Chondrocyte (in vitro differentiated cells): ENCODE results near the gene FAM9B. TPM values are rescaled to one million over a fixed set of nuclear protein-coding genes. Genes with fewer than 3 reads are reported as not detected.

Source experiments
- DNase-seq: peaks from one replicate; pipeline ENCODE4 v3.0.0; 2021; ENCODE audit warnings: mixed read lengths, low spot score
- H3K27ac Mint-ChIP-seq: one replicate; pipeline ENCODE4 v1.8.0; 2021; ENCODE audit warnings: mild to moderate bottlenecking, moderate library complexity, mixed read lengths; ENCODE audit not compliant: unreplicated experiment
- H3K27me3 Mint-ChIP-seq: 2 replicates; pipeline ENCODE4 v1.8.0; 2021; ENCODE audit warnings: low read depth, mixed read lengths
- H3K36me3 Mint-ChIP-seq: 2 replicates; pipeline ENCODE4 v1.8.0; 2021; ENCODE audit warnings: low read depth, mixed read lengths
- H3K4me1 Mint-ChIP-seq: 2 replicates; pipeline ENCODE4 v1.8.0; 2021; ENCODE audit warnings: low read depth, mild to moderate bottlenecking, mixed read lengths
- H3K4me3 Mint-ChIP-seq: one replicate; pipeline ENCODE4 v1.8.0; 2021; ENCODE audit warnings: mild to moderate bottlenecking, moderate library complexity, mixed read lengths; ENCODE audit not compliant: unreplicated experiment
- H3K9me3 Mint-ChIP-seq: 2 replicates; pipeline ENCODE4 v1.8.0; 2021; ENCODE audit warnings: low read depth, mixed read lengths
- CTCF ChIP-seq: fragments of 200-600 bp; sonication (generic); IDR thresholded peaks from 2 replicates; pipeline ENCODE4 v1.5.0; 2021; ENCODE audit warnings: antibody characterized with exemption, mild to moderate bottlenecking, moderate library complexity
- total RNA-seq: library from RNA; stranded (reverse); gene quantifications from 3 replicates; pipeline ENCODE4 v1.2.1, GENCODE V29; 2021

FAM9B gene
- total RNA-seq, 1 donor from 2014 or later = not detected

DNA sequence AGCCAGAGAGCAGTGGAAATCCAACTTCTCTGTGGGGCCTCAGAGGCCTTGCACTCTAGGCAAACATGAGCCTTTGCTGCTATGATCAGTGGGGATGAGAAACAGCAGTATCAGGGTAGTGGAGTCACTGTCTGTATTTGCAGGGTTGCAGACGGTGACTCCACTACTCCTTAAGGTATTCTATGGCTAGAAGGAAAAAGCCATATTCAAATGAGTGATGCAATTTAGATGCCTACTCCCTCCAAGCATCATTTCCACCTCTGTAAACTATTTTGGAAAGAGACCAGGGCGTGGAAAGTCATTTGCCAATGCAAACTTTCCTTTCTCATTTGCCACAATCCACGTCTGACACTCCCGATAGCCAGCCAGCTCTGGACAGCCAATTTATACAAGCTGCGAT lies 35.6 kb upstream of the FAM9B start:
- Mint-ChIP-seq H3K4me1 (no peaks in the 10 kb centered on the region), H3K27ac (no peak overlapping the region), H3K27me3 (no peaks in the 10 kb centered on the region), H3K9me3 (peaks cover 11% of the 10 kb centered on the region), H3K4me3 (no peak overlapping the region), H3K36me3 (no peaks in the 10 kb centered on the region)
- no peak for TF ChIP-seq CTCF
- DNase-seq = no peak

DNA sequence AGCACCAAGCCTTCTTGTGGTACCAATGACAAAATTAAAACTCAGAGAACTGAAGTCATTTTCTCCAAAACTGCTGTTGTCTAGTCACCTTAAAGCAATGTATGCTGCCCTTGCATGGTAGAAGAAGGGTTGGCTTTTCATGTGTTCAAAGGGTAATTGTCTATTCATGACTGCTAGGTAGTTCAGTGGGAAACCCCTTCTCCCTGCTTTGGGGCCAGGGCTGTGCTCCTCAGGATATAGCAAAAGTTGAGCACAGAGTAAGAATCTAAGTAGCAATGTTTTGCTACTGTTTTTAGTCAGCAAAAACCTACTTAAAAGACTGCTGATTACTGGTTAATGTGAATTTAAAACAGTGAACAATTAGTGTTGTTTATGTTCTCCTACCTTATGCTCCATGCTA lies 30.8 kb upstream of the FAM9B start:
- TF ChIP-seq CTCF = no peak
- H3K9me3 Mint-ChIP-seq = peaks cover 8% of the 10 kb centered on the region
- no peaks in the 10 kb centered on the region for H3K4me1 Mint-ChIP-seq
- no peak for DNase-seq
- H3K36me3 Mint-ChIP-seq = no peaks in the 10 kb centered on the region
- H3K4me3 Mint-ChIP-seq = no peak overlapping the region
- H3K27ac Mint-ChIP-seq = no peak overlapping the region
- H3K27me3 Mint-ChIP-seq = no peaks in the 10 kb centered on the region

DNA sequence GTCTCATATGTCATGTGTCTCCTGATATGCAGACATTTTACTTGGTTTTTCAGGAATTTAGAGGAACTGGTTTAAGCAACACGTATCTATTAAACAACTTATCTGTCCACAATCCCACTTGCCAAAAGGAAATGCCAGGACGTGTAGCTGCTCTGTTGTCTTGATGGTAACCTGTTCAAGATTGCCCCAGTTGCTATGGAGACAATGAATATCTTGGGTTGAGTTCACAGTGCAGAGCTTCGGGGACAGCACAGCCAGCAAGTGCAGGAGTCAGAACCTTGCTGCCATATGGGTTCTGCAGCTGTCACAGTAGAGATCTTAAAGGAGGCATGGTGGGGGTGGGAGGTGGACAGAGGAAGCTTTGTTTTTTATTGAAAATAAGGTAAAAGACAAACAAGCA lies 28.7 kb upstream of the FAM9B start:
- Mint-ChIP-seq H3K4me1 (no peaks in the 10 kb centered on the region), H3K27me3 (no peaks in the 10 kb centered on the region), H3K9me3 (peaks cover 15% of the 10 kb centered on the region), H3K36me3 (no peaks in the 10 kb centered on the region), H3K4me3 (no peak overlapping the region), H3K27ac (no peak overlapping the region)
- DNase-seq = no peak
- no peak for TF ChIP-seq CTCF

GRCh38 chrX:9055354-9055753 lies 21.4 kb upstream of the FAM9B start:
- H3K36me3 Mint-ChIP-seq = no peaks in the 10 kb centered on the region
- H3K9me3 Mint-ChIP-seq = peaks cover 12% of the 10 kb centered on the region
- H3K27ac Mint-ChIP-seq = no peak overlapping the region
- no peak for DNase-seq
- no peak overlapping the region for H3K4me3 Mint-ChIP-seq
- no peaks in the 10 kb centered on the region for H3K27me3 Mint-ChIP-seq
- TF ChIP-seq CTCF = no peak
- H3K4me1 Mint-ChIP-seq = no peaks in the 10 kb centered on the region

DNA sequence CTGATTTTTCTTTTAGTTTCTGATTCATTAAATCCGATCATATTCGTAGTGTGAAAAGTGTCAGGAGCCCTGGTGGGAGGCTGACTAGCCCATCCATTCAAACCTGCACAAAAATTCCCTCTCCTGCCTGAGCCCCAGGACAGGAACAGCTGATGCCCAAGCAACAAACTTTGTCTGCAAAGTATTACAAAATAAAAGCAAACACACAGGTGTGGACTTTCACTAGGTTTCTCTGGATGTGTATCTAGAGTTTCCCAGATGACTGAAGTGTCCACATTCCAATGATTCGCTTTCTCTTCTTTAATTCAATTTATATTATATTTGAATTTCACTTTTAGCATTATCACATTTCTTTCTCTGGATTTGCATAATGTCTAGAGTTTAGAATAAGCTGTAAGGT lies 18.2 kb upstream of the FAM9B start:
- H3K27me3 Mint-ChIP-seq = no peaks in the 10 kb centered on the region
- no peak overlapping the region for H3K27ac Mint-ChIP-seq
- TF ChIP-seq CTCF = no peak
- H3K36me3 Mint-ChIP-seq = no peaks in the 10 kb centered on the region
- peaks cover 6% of the 10 kb centered on the region for H3K9me3 Mint-ChIP-seq
- H3K4me3 Mint-ChIP-seq = no peak overlapping the region
- H3K4me1 Mint-ChIP-seq = no peaks in the 10 kb centered on the region
- no peak for DNase-seq
